Caki2 (cell line): ENCODE results near the gene SIRPA. TPM values are rescaled to one million over a fixed set of nuclear protein-coding genes. Genes with fewer than 3 reads are reported as not detected.

Source experiments
- DNase-seq: peaks from one replicate; pipeline ENCODE4 v3.0.0-alpha.2; 2015; ENCODE audit warnings: low read depth
- in situ Hi-C: cut with HindIII; loops from 2 replicates; pipeline ENCODE4 v1.10.0; 2016; ENCODE audit warnings: low sequenced_read_pairs, low pct_unique_long_range_greater_than_20kb, mixed read lengths
- total RNA-seq: library from RNA; depleted of rRNA; stranded (reverse); fragments of >200 nt; shearing (Covaris generic); gene quantifications from 2 replicates; pipeline ENCODE4 v1.2.3, GENCODE V29; 2014; ENCODE audit warnings: low replicate concordance; rRNA removed

Gene SIRPA
- 50.7 and 56.2 TPM in 2 replicates for total RNA-seq

DNA sequence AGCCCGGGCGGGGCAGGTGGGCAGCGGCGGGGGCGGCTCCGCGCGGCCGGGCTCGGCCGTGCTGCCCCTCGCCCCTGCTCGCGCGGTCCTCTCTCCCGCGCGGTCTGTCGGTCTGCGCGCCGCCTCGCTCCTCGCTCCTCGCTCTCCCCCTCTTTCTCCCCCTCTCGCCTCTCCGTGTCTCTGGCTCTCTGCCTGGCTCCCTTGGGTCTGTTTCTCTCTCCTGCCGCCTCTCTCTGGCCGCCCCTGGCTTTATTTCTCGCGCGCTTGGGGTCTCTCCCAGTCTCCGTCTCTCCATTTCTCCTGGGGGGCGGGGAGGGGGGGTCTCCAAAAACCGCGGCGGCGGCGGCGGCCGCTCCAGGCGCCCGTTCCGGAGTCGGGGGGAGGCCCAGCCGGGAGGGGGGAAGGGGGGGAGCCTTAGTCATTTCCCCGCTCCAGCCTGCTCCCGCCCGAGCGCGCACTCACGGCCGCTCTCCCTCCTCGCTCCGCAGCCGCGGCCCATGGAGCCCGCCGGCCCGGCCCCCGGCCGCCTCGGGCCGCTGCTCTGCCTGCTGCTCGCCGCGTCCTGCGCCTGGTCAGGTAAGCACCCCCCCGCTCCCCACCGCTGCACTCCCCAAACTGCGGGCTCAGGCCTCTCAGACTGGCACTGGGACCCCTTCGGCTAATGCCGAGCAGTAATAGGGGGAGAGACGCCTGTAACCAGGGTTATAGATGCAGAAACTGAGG is at the start of gene SIRPA:
SIRPA (plus strand) TSS at position 457 of the 723 bp plus-strand sequence; CDS start at position 498, 41 bp downstream.
- DNase-seq: peak; percentile 63
- in situ Hi-C loops: no loop called here

DNA sequence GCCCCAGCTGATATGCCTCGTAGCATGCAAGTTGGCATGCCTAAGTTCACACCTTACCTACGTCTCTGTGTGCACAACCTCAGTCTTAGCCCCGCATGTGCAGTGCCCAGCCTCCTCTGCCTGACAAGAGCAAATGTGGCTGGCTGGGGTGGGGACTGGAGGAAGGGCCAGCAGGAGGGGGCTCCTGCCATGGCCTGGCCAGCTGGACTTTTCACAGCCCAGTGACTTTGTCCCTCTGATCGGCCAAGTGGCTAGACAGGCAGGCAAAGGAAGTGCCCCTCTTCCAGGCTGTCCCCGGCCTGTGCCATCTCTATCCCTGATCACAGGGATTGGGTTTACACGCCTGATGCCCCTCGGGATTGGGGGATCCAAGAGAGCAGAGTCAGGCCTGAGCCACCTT is 49.5 kb upstream of the SIRPA start:
- DNase-seq: no peak

DNA sequence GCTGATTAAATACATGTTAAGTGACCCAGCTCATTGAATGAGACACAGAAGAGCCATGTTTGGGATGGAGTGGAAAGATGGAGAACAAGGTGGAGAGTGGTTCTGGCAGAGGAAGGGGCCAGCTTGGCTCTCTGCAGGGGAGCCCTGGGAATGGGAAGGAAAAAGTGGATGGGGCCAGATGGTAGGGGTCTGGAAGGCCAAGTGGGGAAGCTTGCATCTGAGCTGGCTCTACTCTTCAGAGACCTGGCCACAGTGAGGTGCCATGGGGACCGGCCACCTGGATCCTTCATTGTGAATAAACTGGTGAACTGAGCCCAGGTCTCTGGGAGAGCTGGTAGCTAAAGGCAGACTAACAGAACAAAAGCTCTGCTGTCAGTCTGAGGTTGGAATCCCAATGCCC is 48.9 kb upstream of the SIRPA start:
- no peak for DNase-seq
- in situ Hi-C loops: no loop called here

More for the DNA sequence above, 49.5 kb upstream of the SIRPA start:
- in situ Hi-C loops: no loop called here

DNA sequence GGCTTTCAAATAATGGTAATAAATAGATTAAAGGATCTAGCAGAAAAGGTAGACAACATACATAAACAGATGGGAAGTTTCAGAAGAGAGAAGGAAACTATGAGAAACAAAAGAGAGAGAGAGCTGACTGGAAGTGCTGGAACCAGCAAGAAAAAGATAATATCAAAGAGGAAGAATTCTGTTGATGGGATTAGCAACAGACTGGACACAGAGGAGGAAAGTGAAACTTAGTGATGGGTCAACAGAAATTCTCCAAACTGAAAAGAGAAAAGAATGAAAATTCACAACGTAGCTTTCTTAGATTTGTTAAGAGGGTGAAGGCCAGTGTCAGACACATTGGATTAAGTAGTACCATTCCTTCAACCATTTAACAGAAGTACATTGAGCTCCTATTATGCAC is 48.3 kb upstream of the SIRPA start:
- in situ Hi-C loops: no loop called here
- DNase-seq: no peak

DNA sequence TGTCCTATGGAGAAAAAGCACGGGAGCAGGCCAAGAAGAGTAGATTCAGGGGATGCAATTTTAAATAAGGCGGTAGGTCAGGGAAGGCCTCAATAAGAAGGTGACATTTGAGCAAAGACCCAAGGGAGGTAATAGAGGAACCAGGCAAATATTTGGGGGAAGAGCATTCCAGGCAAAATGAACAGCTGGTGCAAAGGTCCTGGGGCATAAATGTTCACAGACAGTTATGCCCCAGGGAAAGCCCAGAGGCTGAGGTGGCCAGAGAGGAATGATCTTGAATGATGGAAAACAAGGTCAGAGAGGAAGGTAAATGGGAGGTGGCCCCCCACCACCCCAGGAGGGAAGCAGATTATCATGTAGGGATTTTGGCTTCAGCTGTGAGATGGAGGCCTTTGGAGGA is 47.4 kb upstream of the SIRPA start:
- in situ Hi-C loops: no loop called here
- DNase-seq: no peak

DNA sequence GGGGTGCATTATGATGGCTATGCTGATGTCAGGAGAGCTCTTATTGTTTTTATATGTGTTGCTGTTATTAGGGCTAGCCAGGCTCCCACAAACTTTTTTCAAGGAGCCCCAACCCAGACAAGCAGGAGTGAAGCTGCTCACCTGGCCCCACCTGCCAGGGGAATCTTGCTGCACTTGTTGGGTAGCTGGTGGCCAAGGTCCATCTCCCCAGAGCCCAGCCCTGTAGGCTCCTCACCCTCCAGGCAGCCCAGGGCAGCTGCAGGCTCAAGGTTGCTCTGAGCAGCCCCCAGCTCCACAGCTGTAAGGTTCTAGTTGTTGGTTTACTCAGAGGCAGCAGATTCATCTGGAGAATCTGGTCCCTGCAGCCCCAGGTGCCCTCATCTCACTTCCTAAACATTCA is 46.8 kb upstream of the SIRPA start:
- DNase-seq: no peak
- in situ Hi-C loops: no loop called here

DNA sequence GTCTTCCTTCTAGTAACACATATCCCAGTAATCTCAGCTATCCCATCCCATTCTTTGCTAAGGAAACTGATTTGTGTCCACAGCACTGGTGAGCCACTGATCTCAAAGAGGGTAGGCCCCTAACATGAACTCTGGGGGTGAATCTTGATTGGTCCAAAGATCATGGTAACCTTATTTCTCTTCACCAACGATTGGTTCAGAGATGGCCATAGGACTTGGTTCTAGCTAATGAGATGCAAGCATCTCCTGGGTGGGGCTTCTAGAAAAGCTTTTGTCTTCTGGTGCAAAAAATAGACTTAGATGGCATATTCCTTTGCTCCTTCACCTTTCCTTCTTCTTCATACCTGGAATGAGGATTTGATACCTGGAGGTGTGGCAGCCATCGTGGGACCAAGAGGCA is 43.8 kb upstream of the SIRPA start:
- no peak for DNase-seq
- in situ Hi-C loops: no loop called here

DNA sequence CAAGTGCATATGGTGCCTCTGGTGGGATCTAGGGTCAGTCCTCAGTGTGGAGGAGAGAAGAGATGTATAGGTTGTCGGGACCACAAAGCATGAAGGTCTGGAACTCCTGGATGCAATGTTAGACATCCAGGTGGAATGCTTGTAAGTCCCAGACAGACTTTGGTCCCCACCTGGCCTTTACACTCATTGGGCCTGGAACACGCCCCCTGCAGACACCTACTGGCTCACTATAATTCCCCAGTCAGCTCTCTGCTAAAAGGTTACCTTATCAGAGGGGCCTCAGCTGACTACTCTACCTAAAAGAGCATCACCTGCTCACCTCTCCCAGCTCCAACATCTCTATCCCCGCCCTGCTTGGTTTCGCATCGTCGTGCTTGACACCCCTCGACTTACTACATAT is 41.7 kb upstream of the SIRPA start:
- no peak for DNase-seq
- in situ Hi-C loops: no loop called here

DNA sequence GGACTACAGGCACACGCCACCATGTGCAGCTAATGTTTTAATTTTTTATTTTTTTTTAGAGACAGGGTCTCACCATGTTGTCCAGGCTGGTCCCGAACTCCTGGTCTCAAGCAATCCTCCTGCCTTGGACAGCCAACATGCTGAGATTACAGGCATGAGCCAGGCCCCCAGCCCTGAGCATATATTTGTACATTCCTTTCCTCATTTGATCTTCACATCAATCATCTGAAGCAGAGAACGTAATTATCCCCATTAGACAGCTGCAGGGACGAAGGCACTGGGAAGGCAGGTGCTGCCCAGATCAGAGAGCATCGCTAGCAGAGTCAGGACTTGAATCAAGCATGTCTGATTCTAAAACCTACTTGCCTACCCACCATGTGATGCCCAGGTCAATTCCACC is 41.0 kb upstream of the SIRPA start:
- in situ Hi-C loops: no loop called here
- DNase-seq: no peak

DNA sequence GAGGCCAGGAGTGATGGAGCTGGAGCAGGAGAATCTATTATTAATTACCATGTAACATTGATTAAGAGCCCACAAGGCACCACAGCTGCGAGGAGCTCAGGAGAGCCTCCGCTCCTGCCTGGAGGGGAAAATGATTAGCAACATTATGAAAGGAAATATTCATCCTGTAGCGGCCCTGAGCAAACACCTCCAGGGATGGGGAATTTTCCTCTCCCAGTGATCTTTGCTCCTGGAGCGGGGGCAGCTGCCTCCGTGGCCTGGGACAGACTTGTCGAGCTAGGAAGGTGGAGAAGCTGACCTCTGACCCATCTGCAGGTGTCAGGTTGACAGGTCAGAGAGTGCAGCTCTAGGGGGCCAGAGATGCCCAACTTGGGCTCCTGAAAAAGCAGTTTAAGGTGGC is 40.1 kb upstream of the SIRPA start:
- no peak for DNase-seq
- in situ Hi-C loops: no loop called here

DNA sequence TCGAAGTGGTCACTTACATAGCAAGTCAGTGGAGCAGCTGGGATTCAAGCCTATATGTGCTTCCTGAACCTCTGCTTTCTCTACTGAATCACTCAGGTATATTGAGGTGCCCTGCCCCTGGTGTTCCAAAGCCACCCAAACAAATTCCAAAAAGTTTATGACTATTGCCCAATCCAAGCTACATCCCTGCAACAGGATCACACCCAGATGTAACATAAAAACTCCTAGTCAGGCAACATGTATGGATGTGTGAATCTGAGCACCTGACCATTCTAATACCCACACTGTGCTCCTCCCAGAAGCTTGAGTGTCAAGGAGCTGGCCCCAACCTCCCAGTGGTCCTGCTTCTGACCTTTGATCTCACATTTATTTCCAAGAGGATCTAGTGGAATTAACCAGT is 39.5 kb upstream of the SIRPA start:
- in situ Hi-C loops: no loop called here
- DNase-seq: no peak

DNA sequence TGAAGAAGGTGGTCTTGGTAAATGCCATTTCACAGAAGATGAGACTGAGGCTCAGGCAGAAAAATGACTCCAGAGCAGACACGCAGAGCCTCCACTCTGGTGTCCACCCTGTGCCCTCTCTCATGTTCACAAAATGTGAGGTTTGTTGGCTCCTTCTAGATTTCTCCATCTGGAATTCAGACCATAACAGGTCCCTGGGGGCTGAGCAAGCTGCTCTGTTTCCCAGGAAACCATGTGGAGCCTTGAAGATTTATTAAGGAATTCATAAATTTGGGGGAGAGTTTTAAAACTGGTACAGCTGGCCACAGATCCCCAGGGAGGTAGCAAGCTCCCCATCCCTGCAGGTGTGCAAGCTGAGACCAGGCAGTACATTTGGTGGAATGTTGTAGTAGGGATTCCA is 38.8 kb upstream of the SIRPA start:
- in situ Hi-C loops: no loop called here
- no peak for DNase-seq

DNA sequence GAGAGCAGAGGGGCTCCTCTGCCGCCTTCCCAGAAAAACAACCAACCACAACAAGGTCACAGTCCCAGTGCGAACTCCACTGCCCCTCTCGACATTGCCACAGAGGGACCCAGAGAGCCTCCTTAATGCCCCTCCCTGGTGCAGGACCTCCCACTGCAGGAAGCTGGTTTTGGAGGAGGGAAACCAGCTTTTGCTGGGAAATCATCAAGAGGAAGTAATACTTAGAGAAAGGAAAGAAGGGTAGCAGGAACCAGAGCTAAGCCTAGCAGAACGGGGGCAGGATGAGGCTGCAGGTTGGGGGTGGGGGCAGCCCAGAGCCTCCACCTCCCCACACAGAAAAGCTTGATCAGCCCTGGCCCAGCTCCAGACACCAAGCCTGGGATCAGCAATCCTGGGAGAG is 37.7 kb upstream of the SIRPA start:
- no peak for DNase-seq
- in situ Hi-C loops: no loop called here

DNA sequence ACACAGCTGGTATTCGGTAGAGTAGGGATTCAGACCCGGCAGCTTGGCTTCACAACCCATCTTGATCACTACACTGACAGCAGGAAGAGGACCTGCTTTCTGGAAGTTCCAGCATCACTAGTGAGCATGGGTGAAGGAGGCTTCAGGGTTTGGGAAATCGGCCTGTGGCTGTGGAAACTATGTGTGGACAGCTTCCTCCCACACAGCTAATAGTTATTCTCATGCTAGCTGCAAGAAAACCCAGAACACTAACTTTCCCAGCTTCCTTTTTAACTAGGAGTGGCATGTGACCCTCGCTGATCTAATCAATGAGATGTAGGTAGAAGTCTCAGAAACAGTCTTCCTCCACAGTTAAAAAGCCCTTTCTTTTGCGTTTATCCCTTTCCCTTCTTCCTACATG is 36.3 kb upstream of the SIRPA start:
- DNase-seq: no peak
- in situ Hi-C loops: no loop called here

DNA sequence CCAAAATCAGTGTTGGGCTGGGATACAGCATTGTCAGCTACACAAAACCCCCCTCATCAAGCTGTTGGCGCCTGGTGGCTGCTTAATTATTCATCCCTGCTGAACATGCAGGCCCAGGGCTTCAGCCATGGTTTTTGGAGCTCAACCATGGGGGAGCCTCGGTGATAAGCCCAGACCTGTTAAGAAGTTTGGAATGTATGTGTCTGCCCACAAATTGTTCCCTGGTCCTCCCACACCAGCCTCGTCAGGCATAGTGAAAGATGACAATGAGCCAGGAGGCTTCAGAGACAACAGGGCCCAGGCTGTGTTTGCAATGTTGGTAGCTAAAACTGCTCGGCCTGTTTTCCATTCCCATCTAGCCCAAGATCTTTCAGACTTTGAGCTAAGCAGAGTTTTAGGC is 34.8 kb upstream of the SIRPA start:
- in situ Hi-C loops: no loop called here
- no peak for DNase-seq

DNA sequence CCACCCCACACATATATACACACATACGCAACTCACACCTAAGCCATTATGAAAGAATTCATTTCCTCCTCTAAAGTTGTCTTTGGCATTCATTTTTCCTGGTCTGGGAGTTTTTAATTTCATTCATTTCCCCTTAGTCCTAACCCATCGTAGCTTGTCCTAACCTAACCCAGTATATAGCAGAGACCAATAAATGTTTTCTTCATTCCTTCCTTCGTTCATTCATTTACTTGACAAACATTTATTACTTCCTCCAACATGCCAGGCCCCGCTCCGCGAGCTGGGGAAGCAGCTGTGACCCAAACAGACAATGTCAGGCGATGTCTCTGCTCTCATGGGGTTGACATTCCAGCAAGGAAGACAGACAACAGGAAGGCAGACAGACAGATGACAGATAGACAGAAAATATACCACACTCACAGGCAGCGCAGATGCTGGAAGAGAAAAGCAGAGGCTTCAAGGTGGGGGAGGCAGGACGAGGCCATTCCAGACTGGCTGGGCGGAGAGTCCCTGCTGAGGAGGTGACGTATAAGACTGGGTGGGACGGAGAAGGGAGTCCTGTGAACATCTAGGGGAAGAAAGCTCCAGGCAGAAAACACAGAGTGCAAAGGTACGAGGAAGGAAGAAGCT is 33.7 kb upstream of the SIRPA start:
- in situ Hi-C loops: no loop called here
- DNase-seq: no peak

DNA sequence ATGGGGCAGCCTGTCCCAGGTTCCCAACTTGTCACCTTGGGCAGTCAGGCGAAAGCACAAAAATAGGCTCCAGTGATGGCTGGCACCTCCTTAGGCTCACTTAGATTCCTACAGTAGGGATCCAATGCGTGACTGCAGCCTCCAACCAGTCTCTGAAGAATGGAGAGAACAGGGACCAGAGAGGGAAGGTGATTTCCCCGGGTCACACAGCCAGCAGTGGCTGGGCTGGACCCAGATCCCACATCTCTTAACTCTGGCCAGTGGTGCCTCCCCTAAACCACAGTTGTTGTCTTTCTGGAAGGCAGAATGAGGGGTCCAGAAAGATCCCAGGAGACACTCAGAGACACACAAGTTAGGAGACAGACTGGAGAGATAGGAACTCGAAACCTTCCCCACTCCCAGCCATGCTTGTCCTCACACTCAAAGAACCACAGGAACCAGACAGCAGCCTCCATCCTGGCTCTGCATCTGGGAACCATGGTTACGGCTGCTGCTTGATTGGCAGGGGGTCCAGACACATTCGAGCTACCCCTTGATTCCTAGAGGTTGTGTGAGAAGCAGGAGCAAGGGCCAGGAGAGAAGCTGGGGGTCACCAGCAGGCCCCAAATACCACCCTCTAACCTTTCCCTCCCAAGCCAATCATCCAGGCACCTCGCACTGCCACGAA is 33.1 kb upstream of the SIRPA start:
- no peak for DNase-seq
- in situ Hi-C loops: no loop called here

DNA sequence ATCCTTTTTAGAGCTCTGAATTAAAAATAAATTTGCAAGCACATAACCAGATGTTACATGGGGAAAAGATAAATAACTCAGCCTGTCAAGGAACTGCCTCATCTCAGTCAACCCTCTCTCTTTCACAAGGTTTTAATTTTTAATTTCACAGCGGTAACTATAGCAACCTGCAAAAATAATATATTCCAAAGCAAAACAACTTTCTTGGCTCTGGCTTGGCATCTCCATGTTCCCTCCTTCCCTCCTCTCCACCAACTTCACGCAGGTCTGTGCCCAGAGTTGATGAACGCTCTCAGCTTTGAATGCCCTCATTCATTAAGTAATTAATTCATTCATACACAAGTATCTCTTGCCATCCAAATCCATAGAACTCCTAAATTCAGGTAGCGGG is 32.5 kb upstream of the SIRPA start:
- in situ Hi-C loops: no loop called here
- DNase-seq: no peak

DNA sequence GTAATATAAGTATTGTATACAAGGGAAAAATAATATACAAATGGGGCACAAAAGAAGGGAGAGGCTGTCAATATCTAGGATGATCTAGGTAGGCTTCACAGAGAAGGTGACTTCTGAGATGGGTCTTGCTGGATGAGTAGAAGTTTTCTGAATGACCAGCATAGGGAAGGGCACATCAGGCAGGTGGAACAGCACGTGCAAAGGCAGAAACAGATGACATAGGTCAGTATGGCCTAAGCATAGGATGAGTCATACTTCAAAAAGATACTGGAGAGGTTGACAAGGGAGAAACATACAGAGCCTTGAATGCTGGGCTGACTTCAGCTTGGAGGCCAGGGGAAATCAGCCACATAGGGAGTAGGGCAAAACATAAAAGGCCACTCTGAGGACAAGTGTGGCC is 31.9 kb upstream of the SIRPA start:
- DNase-seq: no peak
- in situ Hi-C loops: no loop called here

DNA sequence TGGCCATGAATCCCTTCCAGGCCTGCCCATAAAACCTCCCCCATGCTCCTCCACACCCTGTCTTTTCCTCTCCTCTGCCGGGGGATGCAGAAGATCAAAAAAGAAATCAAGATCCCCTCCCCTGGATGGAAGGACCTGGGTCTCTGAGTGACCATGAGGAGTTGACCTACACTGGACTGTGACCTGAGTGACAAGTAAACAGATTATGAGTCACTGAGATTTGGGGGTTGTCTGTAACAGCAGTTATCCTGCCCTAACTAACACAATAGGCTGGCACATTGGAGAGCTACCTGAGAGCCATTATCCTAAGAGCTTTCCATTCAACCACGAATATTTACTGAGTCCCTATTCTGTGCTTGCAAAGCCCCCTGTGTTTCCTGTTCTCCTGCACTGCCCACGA is 28.4 kb upstream of the SIRPA start:
- in situ Hi-C loops: no loop called here
- DNase-seq: no peak
